Erythroblast (primary cell): ENCODE results near the gene ARHGEF7.

Experiments used
- GATA1 ChIP-seq: IDR thresholded peaks from 2 replicates; pipeline ENCODE4 v1.6.1; 2011; ENCODE audit warnings: low read depth, mild to moderate bottlenecking, control low read depth, low read length, moderate library complexity
- POLR2A ChIP-seq: IDR thresholded peaks from 2 replicates; pipeline ENCODE4 v1.6.1; 2011; ENCODE audit warnings: mild to moderate bottlenecking, low read length

DNA sequence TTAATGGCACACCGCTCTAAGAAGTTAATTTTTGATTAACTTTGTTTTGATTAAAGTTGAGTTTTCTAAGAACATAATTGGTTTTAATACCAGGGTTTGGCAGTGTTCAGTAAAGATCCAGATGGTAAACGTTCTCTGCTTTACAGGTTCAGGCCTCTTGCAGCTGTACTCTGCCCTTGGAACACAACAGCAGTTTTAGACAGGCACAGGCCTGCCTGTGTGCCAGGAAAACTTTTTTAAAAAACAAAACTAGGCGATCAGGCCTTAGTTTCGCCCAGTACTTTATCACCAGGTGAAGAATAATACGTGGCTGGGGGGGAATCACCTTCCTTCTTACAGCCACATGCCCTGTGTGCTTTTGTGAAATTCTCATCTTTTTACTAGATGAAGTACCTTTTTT is 167.3 kb downstream of the ARHGEF7 start:
- no peak for TF ChIP-seq POLR2A
- no peak for TF ChIP-seq GATA1
